AG04450 (cell line): Measurements from ENCODE around the gene WDR7. TPM values are rescaled to one million over a fixed set of nuclear protein-coding genes. Genes with fewer than 3 reads are reported as not detected.

Experiments used
- CTCF ChIA-PET: fragments of 300-600, 350-600 bp; formaldehyde crosslinking; extraction: SDS; loops from one replicate; lab custom pipeline; 2022; ENCODE audit warnings: antibody characterized with exemption, inconsistent platforms; lab: Charles Lee
- POLR2A ChIA-PET: fragments of 350-600 bp; formaldehyde crosslinking; extraction: SDS; loops from one replicate; lab custom pipeline; 2021; ENCODE audit warnings: antibody characterized with exemption, inconsistent platforms; lab: Yijun Ruan, JAX
- DNase-seq: peaks from one replicate; pipeline ENCODE4 v3.0.0-alpha.2; 2011; ENCODE audit warnings: low read depth, low spot score
- H3K27ac ChIP-seq: one replicate; pipeline ENCODE4 v1.5.1; 2012; ENCODE audit warnings: low read depth, low read length, control low read depth
- H3K27me3 ChIP-seq: one replicate; pipeline ENCODE4 v1.6.0; 2012; ENCODE audit warnings: low read length; ENCODE audit not compliant: control insufficient read depth, insufficient read depth
- H3K4me3 ChIP-seq: 2 replicates; pipeline ENCODE4 v1.5.1; 2011; ENCODE audit warnings: mild to moderate bottlenecking, low read depth, low read length, control low read depth
- H3K9me3 ChIP-seq: 2 replicates; pipeline ENCODE4 v1.5.1; 2012; ENCODE audit warnings: low read length; ENCODE audit not compliant: control insufficient read depth, insufficient read depth
- CTCF ChIP-seq: IDR thresholded peaks from 2 replicates; pipeline ENCODE4 v1.5.1; 2011; ENCODE audit warnings: low read depth, low read length, control low read depth, inconsistent platforms
- polyA plus RNA-seq: library from polyadenylated mRNA; depleted of rRNA; stranded (reverse); fragments of >200 nt; gene quantifications from 2 replicates; pipeline ENCODE4 v1.2.3, GENCODE V29; 2011; rRNA removed
- small RNA-seq: library from RNA; depleted of rRNA; stranded (forward); fragments of <200 nt; gene quantifications from one replicate; pipeline ENCODE3, GENCODE V24; 2012; ENCODE audit warnings: low read depth; ENCODE audit not compliant: insufficient read length

The WDR7 gene
- polyA plus RNA-seq, 1 experiment = 8.1 TPM

- ChIA-PET CTCF (no interaction called here), POLR2A (no interaction called here)
- no peak for DNase-seq
Observed at GRCh38 chr18:57083485-57083884, 432.3 kb downstream of the WDR7 start.

GRCh38 chr18:57084331-57085271, 433.4 kb downstream of the WDR7 start:
- POLR2A ChIA-PET = no interaction called here
- peaks cover 2% of the 10 kb centered on the region for H3K27me3 ChIP-seq
- CTCF ChIA-PET = no interaction called here
- no peak overlapping the region for H3K4me3 ChIP-seq
- no peak overlapping the region for H3K27ac ChIP-seq
- no peak for TF ChIP-seq CTCF
- no peaks in the 10 kb centered on the region for H3K9me3 ChIP-seq
- no peak for DNase-seq

More at GRCh38 chr18:57083485-57083884, 432.3 kb downstream of the WDR7 start:
- no peaks in the 10 kb centered on the region for H3K9me3 ChIP-seq
- H3K27ac ChIP-seq = no peak overlapping the region
- peaks cover 2% of the 10 kb centered on the region for H3K27me3 ChIP-seq
- no peak for TF ChIP-seq CTCF
- no peak overlapping the region for H3K4me3 ChIP-seq

- TF ChIP-seq CTCF = no peak
- Histone ChIP-seq H3K27ac (no peak overlapping the region), H3K9me3 (no peaks in the 10 kb centered on the region), H3K4me3 (no peak overlapping the region), H3K27me3 (peaks cover 2% of the 10 kb centered on the region)
- POLR2A ChIA-PET = no interaction called here
- DNase-seq = no peak
- CTCF ChIA-PET = no interaction called here
Observed at GRCh38 chr18:57085371-57085770, 434.2 kb downstream of the WDR7 start.

GRCh38 chr18:57086163-57086562, 435.0 kb downstream of the WDR7 start:
- Histone ChIP-seq H3K4me3 (no peak overlapping the region), H3K9me3 (no peaks in the 10 kb centered on the region), H3K27ac (no peak overlapping the region), H3K27me3 (peaks cover 2% of the 10 kb centered on the region)
- ChIA-PET CTCF (no interaction called here), POLR2A (no interaction called here)
- DNase-seq = no peak
- TF ChIP-seq CTCF = no peak

Small RNA genes lying within 50 kb of the gene (small RNA-seq; reads per million reads assigned to genes)
- gene RF00012 (not detected), gene RF00019 (not detected)

Other genes starting within 250 kb of the WDR7 start
- 89.6 and 133 TPM in 2 replicates for gene TXNL1, start 12.8 kb upstream of the WDR7 start, polyA plus RNA-seq